ENCODE data around the gene FBLN5.

- no peak for TF ChIP-seq CTCF (IDR thresholded peaks at IDR 0.05; ENCODE audit: low read depth, low read length, poor library complexity, severe bottlenecking)
- TF ChIP-seq EZH2phosphoT487 (IDR thresholded peaks at IDR 0.05; ENCODE audit: borderline replicate concordance, low read length), result no peak
Measured at GRCh38 chr14:91829511-91829910, 118.0 kb downstream of the FBLN5 start.
